PC-3 (cell line): Measurements from ENCODE around the gene FAM53C.

ENCODE experiments used
- EZH2 ChIP-seq: fragments of 300-600 bp; sonication (generic); IDR thresholded peaks from one replicate; pipeline ENCODE4 v1.6.1; 2017; ENCODE audit warnings: antibody characterized with exemption, mild to moderate bottlenecking, low read length; ENCODE audit not compliant: unreplicated experiment
- TF ChIP-seq, protein P1 (sequence below): fragments of 300-600 bp; sonication (generic); conservative IDR thresholded peaks from 2 replicates; pipeline ENCODE4 v1.5.1; 2017; ENCODE audit warnings: antibody characterized with exemption, low read depth, mild to moderate bottlenecking, low read length

DNA sequence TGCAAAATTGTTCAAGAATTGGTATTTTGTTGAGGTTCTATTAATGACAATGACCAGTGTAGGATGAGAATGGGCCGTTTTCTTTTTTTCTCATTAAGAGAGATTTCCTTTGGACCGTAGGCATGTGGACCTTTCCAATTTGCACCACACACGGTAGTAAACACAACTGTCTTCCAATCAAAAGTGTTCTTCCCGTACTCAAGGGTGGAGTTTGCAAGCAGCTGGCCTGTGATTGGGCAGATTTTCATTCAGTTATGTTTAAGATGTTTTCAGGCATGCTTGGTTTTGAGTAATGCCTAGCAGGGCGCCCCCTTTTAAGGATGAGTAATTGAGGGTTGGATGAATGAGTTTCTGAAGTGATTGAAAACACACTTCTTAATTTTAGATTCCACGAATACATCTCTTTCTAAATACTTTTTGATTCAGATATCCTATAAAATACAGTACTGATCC is 16.9 kb downstream of the FAM53C start:
- TF ChIP-seq, protein P1, sequence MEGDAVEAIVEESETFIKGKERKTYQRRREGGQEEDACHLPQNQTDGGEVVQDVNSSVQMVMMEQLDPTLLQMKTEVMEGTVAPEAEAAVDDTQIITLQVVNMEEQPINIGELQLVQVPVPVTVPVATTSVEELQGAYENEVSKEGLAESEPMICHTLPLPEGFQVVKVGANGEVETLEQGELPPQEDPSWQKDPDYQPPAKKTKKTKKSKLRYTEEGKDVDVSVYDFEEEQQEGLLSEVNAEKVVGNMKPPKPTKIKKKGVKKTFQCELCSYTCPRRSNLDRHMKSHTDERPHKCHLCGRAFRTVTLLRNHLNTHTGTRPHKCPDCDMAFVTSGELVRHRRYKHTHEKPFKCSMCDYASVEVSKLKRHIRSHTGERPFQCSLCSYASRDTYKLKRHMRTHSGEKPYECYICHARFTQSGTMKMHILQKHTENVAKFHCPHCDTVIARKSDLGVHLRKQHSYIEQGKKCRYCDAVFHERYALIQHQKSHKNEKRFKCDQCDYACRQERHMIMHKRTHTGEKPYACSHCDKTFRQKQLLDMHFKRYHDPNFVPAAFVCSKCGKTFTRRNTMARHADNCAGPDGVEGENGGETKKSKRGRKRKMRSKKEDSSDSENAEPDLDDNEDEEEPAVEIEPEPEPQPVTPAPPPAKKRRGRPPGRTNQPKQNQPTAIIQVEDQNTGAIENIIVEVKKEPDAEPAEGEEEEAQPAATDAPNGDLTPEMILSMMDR = no peak
- no peak for TF ChIP-seq EZH2
